Panc1 (cell line): ENCODE data around the gene SPDYC.

Experiments
- CTCF ChIP-seq: fragments of 450-650 bp; IDR thresholded peaks from 2 replicates; pipeline ENCODE4 v1.5.1; 2017; ENCODE audit warnings: mild to moderate bottlenecking
- POLR2AphosphoS5 ChIP-seq: IDR thresholded peaks from 2 replicates; pipeline ENCODE4 v1.6.1; 2012; ENCODE audit warnings: mild to moderate bottlenecking, low read depth, low read length, moderate library complexity
- REST ChIP-seq, 2 experiments: IDR thresholded peaks; 2 replicates each; pipeline ENCODE4 v1.6.1; 2011 to 2012; ENCODE audit warnings: low read depth in 2 of 2, control low read depth in 1 of 2, low read length in 1 of 2, mild to moderate bottlenecking in 1 of 2, moderate library complexity in 1 of 2; ENCODE audit not compliant: insufficient read depth in 1 of 2

DNA sequence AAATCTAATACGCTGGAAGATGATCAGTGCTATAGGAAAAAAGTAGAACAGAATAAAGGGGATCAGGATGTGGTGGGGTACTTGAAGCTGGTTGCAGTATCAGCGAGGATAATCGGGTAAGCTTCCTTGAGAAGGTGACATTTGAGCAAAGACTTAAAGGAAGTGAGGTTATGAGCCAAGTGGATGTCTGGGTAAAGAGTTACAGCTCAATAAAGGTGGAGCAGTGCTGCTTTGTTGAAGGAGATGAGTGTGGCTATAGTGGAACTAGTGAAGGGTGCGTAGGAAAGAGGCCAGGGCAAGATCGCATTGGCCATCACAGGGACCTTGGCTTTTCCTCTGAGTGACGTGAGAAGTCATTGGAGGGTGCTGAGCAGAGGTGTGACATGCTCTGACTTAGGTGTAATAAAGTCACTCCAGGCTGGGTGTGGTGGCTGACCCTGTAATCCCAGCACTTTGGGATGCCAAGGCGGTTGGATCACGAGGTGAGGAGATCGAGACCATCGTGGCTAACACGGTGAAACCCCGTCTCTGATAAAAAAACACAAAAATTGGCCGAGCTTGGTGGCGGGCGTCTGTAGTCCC is 33.4 kb upstream of the SPDYC start:
- TF ChIP-seq CTCF: no peak
- TF ChIP-seq POLR2AphosphoS5: no peak
- no peak for TF ChIP-seq REST (IDR thresholded peaks at IDR 0.05; ENCODE audit: insufficient read depth in 1 of 2, low read depth in 2 of 2, low read length in 1 of 2)
